GM21786 (cell line): Measurements from ENCODE around the gene SIVA1.

Experiments used
- ATAC-seq: cut with Tn5 transposase; IDR thresholded peaks from one replicate; pipeline ENCODE4 v1.9.1; 2021; ENCODE audit not compliant: unreplicated experiment

SIVA1 gene

GRCh38 chr14:104806625-104807465 lies 53.9 kb downstream of the SIVA1 start:
- ATAC-seq: no peak

GRCh38 chr14:104808456-104808855 lies 55.5 kb downstream of the SIVA1 start:
- ATAC-seq: no peak
